UCSD-AML1 (cell line): ENCODE data around the gene MSI2.

Experiments used
- DNase-seq: peaks from one replicate; lab custom pipeline; 2025; ENCODE audit not compliant: unreplicated experiment; lab: John Stamatoyannopoulos, UW

MSI2 gene

GRCh38 chr17:57533684-57534305 lies 277.5 kb downstream of the MSI2 start:
- DNase-seq: no peak

- no peak for DNase-seq
Measured at GRCh38 chr17:57534863-57535248, 278.5 kb downstream of the MSI2 start.

- no peak for DNase-seq
Measured at GRCh38 chr17:57535249-57535966, 279.1 kb downstream of the MSI2 start.

GRCh38 chr17:57536289-57536688 lies 280.0 kb downstream of the MSI2 start:
- no peak for DNase-seq

- no peak for DNase-seq
Measured at GRCh38 chr17:57536789-57537523, 280.6 kb downstream of the MSI2 start.

- no peak for DNase-seq
Measured at GRCh38 chr17:57537524-57538410, 281.4 kb downstream of the MSI2 start.

- DNase-seq: no peak
Measured at GRCh38 chr17:57538736-57539456, 282.6 kb downstream of the MSI2 start.

GRCh38 chr17:57539529-57540301 lies 283.4 kb downstream of the MSI2 start:
- no peak for DNase-seq

GRCh38 chr17:57540596-57540995 lies 284.3 kb downstream of the MSI2 start:
- no peak for DNase-seq

- DNase-seq: no peak
Measured at GRCh38 chr17:57541049-57541448, 284.7 kb downstream of the MSI2 start.

GRCh38 chr17:57541472-57542394 lies 285.4 kb downstream of the MSI2 start:
- no peak for DNase-seq

- no peak for DNase-seq
Measured at GRCh38 chr17:57542510-57542909, 286.2 kb downstream of the MSI2 start.

- no peak for DNase-seq
Measured at GRCh38 chr17:57543230-57543629, 286.9 kb downstream of the MSI2 start.

GRCh38 chr17:57544401-57544800 lies 288.1 kb downstream of the MSI2 start:
- no peak for DNase-seq

- no peak for DNase-seq
Measured at GRCh38 chr17:57544834-57545463, 288.6 kb downstream of the MSI2 start.

GRCh38 chr17:57545731-57546342 lies 289.5 kb downstream of the MSI2 start:
- no peak for DNase-seq
